Measurements from ENCODE around the gene GPD2. TPM values are rescaled to one million over a fixed set of nuclear protein-coding genes. Genes with fewer than 3 reads are reported as not detected.

The GPD2 gene
- total RNA-seq, 3 donors from 2014 or later (not counting 1 experiment from before 2014, with no cell fraction given) = 12.5 to 20.2 (median 18.3) TPM

- no peaks in the 10 kb centered on the region for H3K4me1 ChIP-seq (ENCODE audit: control insufficient read depth, insufficient read depth, low read length)
- WGBS (ENCODE audit: insufficient coverage) = 90% methylated on average over 5 of the region's 6 CpGs
- no peaks in the 10 kb centered on the region for H3K36me3 ChIP-seq (ENCODE audit: control insufficient read depth, insufficient read depth, low read length)
- TF ChIP-seq, protein P1, sequence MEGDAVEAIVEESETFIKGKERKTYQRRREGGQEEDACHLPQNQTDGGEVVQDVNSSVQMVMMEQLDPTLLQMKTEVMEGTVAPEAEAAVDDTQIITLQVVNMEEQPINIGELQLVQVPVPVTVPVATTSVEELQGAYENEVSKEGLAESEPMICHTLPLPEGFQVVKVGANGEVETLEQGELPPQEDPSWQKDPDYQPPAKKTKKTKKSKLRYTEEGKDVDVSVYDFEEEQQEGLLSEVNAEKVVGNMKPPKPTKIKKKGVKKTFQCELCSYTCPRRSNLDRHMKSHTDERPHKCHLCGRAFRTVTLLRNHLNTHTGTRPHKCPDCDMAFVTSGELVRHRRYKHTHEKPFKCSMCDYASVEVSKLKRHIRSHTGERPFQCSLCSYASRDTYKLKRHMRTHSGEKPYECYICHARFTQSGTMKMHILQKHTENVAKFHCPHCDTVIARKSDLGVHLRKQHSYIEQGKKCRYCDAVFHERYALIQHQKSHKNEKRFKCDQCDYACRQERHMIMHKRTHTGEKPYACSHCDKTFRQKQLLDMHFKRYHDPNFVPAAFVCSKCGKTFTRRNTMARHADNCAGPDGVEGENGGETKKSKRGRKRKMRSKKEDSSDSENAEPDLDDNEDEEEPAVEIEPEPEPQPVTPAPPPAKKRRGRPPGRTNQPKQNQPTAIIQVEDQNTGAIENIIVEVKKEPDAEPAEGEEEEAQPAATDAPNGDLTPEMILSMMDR (IDR thresholded peaks at IDR 0.05) = no peak
- no peaks in the 10 kb centered on the region for H3K9me3 Mint-ChIP-seq
- H3K4me3 Mint-ChIP-seq = no peak overlapping the region
- H3K27me3 Mint-ChIP-seq (ENCODE audit: low read depth in 2 of 2) = no peaks in the 10 kb centered on the region
- intact Hi-C loops (cut with micrococcal nuclease) = no loop called here
- no peak for DNase-seq
- H3K4me3 ChIP-seq (ENCODE audit: low read length) = no peak overlapping the region
- H3K36me3 Mint-ChIP-seq = no peaks in the 10 kb centered on the region
- no peaks in the 10 kb centered on the region for H3K9me3 ChIP-seq (ENCODE audit: control insufficient read depth, insufficient read depth, low read length)
- H3K27me3 ChIP-seq (ENCODE audit: control insufficient read depth, insufficient read depth, low read length) = no peaks in the 10 kb centered on the region
- H3K27ac ChIP-seq (ENCODE audit: low read length) = no peak overlapping the region
- H3K4me1 Mint-ChIP-seq = peaks cover 30 to 38% of the 10 kb centered on the region in 2 donors
- no peak overlapping the region for H3K27ac Mint-ChIP-seq
- ATAC-seq = no peak
Measured at GRCh38 chr2:156445296-156446220, 9.4 kb downstream of the GPD2 start.

- no peak overlapping the region for H3K4me3 ChIP-seq (ENCODE audit: low read length)
- TF ChIP-seq, protein P1 (IDR thresholded peaks at IDR 0.05) = no peak
- no peaks in the 10 kb centered on the region for H3K36me3 ChIP-seq (ENCODE audit: control insufficient read depth, insufficient read depth, low read length)
- 97% methylated on average over 1 of the region's 1 CpG for WGBS (ENCODE audit: insufficient coverage)
- Mint-ChIP-seq H3K9me3 (no peaks in the 10 kb centered on the region), H3K4me3 (no peak overlapping the region), H3K4me1 (peaks cover 30 to 39% of the 10 kb centered on the region in 2 donors), H3K27ac (no peak overlapping the region), H3K27me3 (ENCODE audit: low read depth in 2 of 2) (no peaks in the 10 kb centered on the region), H3K36me3 (no peaks in the 10 kb centered on the region)
- ATAC-seq (no peak), DNase-seq (no peak)
- no peaks in the 10 kb centered on the region for H3K9me3 ChIP-seq (ENCODE audit: control insufficient read depth, insufficient read depth, low read length)
- no peaks in the 10 kb centered on the region for H3K4me1 ChIP-seq (ENCODE audit: control insufficient read depth, insufficient read depth, low read length)
- H3K27me3 ChIP-seq (ENCODE audit: control insufficient read depth, insufficient read depth, low read length) = no peaks in the 10 kb centered on the region
- intact Hi-C loops (cut with micrococcal nuclease) = no loop called here
- H3K27ac ChIP-seq (ENCODE audit: low read length) = no peak overlapping the region
Measured at GRCh38 chr2:156447761-156448160, 11.6 kb downstream of the GPD2 start.

- DNase-seq = no peak
- no peak for ATAC-seq
- WGBS (ENCODE audit: insufficient coverage) = 100% methylated on average over 1 of the region's 1 CpG
Measured at GRCh38 chr2:156448766-156449165, 12.6 kb downstream of the GPD2 start.

More at GRCh38 chr2:156448766-156449165, 12.6 kb downstream of the GPD2 start:
- H3K9me3 ChIP-seq (ENCODE audit: control insufficient read depth, insufficient read depth, low read length) = no peaks in the 10 kb centered on the region
- intact Hi-C loops (cut with micrococcal nuclease) = no loop called here
- no peaks in the 10 kb centered on the region for H3K36me3 Mint-ChIP-seq
- no peaks in the 10 kb centered on the region for H3K4me1 ChIP-seq (ENCODE audit: control insufficient read depth, insufficient read depth, low read length)
- no peaks in the 10 kb centered on the region for H3K9me3 Mint-ChIP-seq
- H3K4me3 Mint-ChIP-seq = no peak overlapping the region
- no peaks in the 10 kb centered on the region for H3K27me3 ChIP-seq (ENCODE audit: control insufficient read depth, insufficient read depth, low read length)
- no peaks in the 10 kb centered on the region for H3K36me3 ChIP-seq (ENCODE audit: control insufficient read depth, insufficient read depth, low read length)
- no peak overlapping the region for H3K4me3 ChIP-seq (ENCODE audit: low read length)
- peaks cover 41 to 44% of the 10 kb centered on the region in 2 donors for H3K4me1 Mint-ChIP-seq
- H3K27me3 Mint-ChIP-seq (ENCODE audit: low read depth in 2 of 2) = no peaks in the 10 kb centered on the region
- H3K27ac Mint-ChIP-seq = no peak overlapping the region
- TF ChIP-seq, protein P1 (IDR thresholded peaks at IDR 0.05) = no peak
- H3K27ac ChIP-seq (ENCODE audit: low read length) = no peak overlapping the region
